WERI-Rb-1 (cell line): ENCODE data around the gene KIRREL3.
"Not testable (repeated sequence)": the region's sequence is repeated elsewhere in the genome, so short reads cannot be mapped to it uniquely, and the experiment has no call there.

Experiments used
- DNase-seq: peaks from one replicate; pipeline ENCODE4 v3.0.0-alpha.2; 2020
- H3K27ac ChIP-seq: fragments of 250-450 bp; sonication (Bioruptor Pico); 2 replicates; pipeline ENCODE4 v1.5.1; 2020; ENCODE audit warnings: mild to moderate bottlenecking, moderate library complexity
- H3K27me3 ChIP-seq: fragments of 250-450 bp; sonication (Bioruptor Pico); 2 replicates; pipeline ENCODE4 v1.5.1; 2021; ENCODE audit warnings: mild to moderate bottlenecking, low read depth, moderate library complexity; ENCODE audit not compliant: insufficient read depth, severe bottlenecking
- H3K36me3 ChIP-seq: fragments of 250-450 bp; sonication (Bioruptor Pico); 2 replicates; pipeline ENCODE4 v1.5.1; 2020; ENCODE audit warnings: mild to moderate bottlenecking, moderate library complexity
- H3K4me3 ChIP-seq: 2 replicates; pipeline ENCODE4 v1.5.1; 2011; ENCODE audit warnings: low read depth, mild to moderate bottlenecking, control low read depth, low read length
- H3K9me3 ChIP-seq: fragments of 250-450 bp; sonication (Bioruptor Pico); 2 replicates; pipeline ENCODE4 v1.5.1; 2021; ENCODE audit warnings: mild to moderate bottlenecking, moderate library complexity; ENCODE audit not compliant: severe bottlenecking
- CTCF ChIP-seq: IDR thresholded peaks from 2 replicates; pipeline ENCODE4 v1.5.1; 2011; ENCODE audit warnings: low read depth, mild to moderate bottlenecking, control low read depth, inconsistent platforms, low read length

The KIRREL3 gene

GRCh38 chr11:126396965-126397364 is 603.6 kb downstream of the KIRREL3 start:
- no peaks in the 10 kb centered on the region; the same call in 1 of the 2 replicates for H3K36me3 ChIP-seq
- DNase-seq: no peak
- H3K27me3 ChIP-seq: no peaks in the 10 kb centered on the region
- no peak for TF ChIP-seq CTCF
- H3K4me3 ChIP-seq: no peak overlapping the region
- no peaks in the 10 kb centered on the region for H3K9me3 ChIP-seq
- no peak overlapping the region for H3K27ac ChIP-seq

- H3K27ac ChIP-seq, H3K4me3 ChIP-seq, H3K27me3 ChIP-seq, DNase-seq, H3K36me3 ChIP-seq, H3K9me3 ChIP-seq: not testable (repeated sequence)
Observed at GRCh38 chr11:126396266-126396665, 604.3 kb downstream of the KIRREL3 start.

GRCh38 chr11:126395784-126396183 is 604.8 kb downstream of the KIRREL3 start:
- not testable (repeated sequence) for H3K27ac ChIP-seq, H3K27me3 ChIP-seq, H3K36me3 ChIP-seq, H3K9me3 ChIP-seq, DNase-seq, H3K4me3 ChIP-seq

GRCh38 chr11:126394634-126395072 is 605.9 kb downstream of the KIRREL3 start:
- not testable (repeated sequence) for H3K4me3 ChIP-seq, H3K27ac ChIP-seq, DNase-seq, H3K27me3 ChIP-seq, H3K9me3 ChIP-seq, H3K36me3 ChIP-seq

GRCh38 chr11:126394036-126394435 is 606.5 kb downstream of the KIRREL3 start:
- no peak overlapping the region for H3K4me3 ChIP-seq
- no peak for DNase-seq
- TF ChIP-seq CTCF: no peak
- no peaks in the 10 kb centered on the region for H3K36me3 ChIP-seq
- H3K9me3 ChIP-seq: no peaks in the 10 kb centered on the region
- H3K27ac ChIP-seq: no peak overlapping the region
- no peaks in the 10 kb centered on the region for H3K27me3 ChIP-seq

GRCh38 chr11:126393143-126393542 is 607.4 kb downstream of the KIRREL3 start:
- Histone ChIP-seq H3K27ac (no peak overlapping the region), H3K36me3 (no peaks in the 10 kb centered on the region), H3K27me3 (no peaks in the 10 kb centered on the region), H3K4me3 (no peak overlapping the region), H3K9me3 (no peaks in the 10 kb centered on the region)
- TF ChIP-seq CTCF: no peak
- DNase-seq: no peak

- Histone ChIP-seq H3K27me3 (no peaks in the 10 kb centered on the region), H3K36me3 (no peaks in the 10 kb centered on the region), H3K27ac (no peak overlapping the region), H3K9me3 (no peaks in the 10 kb centered on the region), H3K4me3 (no peak overlapping the region)
- no peak for DNase-seq
- TF ChIP-seq CTCF: no peak
Observed at GRCh38 chr11:126392633-126393013, 607.9 kb downstream of the KIRREL3 start.
